HTR-8/SVneo (cell line): ENCODE measurements around the gene TOPAZ1.
A peak's percentile ranks its signal among the peaks of the same experiment; 100 is the strongest.

Experiments used
- DNase-seq: peaks from one replicate; pipeline ENCODE4 v3.0.0; 2011; ENCODE audit warnings: low spot score, mixed read lengths; ENCODE audit not compliant: insufficient read length
- FAIRE-seq: peaks from 2 replicates; lab custom pipeline; 2011; peaks lifted over from hg19 to GRCh38; lab: Jason Lieb, UNC

Gene TOPAZ1

GRCh38 chr3:44241706-44242105, at the start of gene TOPAZ1:
TSS of gene TOPAZ1 (plus strand) at chr3:44241886. CDS start at chr3:44242054, 168 bp downstream.
- DNase-seq (no peak), FAIRE-seq (no peak)

GRCh38 chr3:44198284-44199269, 43.1 kb upstream of the TOPAZ1 start:
- FAIRE-seq (no peak), DNase-seq (peak; percentile 40)

DNA sequence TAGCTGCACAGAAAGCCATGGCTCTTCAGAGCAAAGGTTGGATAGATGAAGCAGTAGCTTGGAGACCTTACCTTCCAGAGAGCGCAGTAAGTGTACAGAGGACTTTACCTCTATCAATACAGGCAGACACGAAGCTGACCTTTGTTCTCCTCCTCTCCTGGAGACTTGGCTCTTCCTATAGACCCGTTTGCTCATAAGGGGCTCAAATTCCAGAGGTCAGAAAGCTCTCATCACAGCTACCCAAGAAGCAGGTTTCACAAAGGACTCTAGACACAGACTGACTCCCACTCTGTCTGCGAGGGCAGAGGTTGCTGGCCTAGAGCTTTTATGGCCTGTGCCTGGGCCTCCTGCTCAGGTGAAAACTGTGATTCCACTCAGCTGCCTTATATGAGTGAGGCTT, 35.4 kb upstream of the TOPAZ1 start:
- DNase-seq (no peak), FAIRE-seq (no peak)

DNA sequence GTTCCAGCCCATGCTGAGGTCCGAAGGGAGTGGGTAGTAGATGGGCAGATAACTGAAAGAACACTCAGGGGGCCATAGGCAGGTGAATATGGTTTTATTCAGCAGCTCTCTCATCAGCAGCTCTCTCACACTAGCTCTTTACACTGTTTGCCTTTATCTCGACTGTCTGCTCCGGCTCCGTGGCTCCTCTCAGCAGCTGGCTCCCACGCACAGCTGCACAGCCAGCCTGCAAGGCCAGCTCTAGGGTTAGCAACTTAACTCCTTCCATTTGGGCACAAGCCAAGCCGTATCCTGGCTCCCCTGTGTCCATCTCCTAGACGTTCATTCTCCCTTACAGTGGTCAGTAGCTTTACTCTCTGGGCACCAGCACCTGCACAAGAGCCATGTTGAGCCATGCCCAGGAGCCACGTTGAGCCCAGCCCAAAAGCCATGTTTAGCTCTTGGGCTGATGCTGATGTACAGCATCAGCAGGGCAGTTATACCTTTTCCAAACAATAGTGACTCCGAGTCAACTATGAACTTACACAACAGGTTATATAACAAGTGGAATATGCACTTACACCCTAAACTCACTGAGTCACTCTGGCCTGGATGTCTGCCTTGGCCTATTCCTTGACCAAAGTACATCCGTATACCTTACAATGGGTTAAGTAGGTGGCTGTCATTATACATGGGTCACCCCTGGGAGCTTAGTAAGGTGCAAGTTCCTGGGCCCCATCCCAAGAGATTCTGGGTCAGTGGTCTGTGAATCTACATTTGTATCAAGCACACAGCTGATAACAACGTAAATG, 34.6 kb upstream of the TOPAZ1 start:
- DNase-seq (no peak), FAIRE-seq (no peak)

DNA sequence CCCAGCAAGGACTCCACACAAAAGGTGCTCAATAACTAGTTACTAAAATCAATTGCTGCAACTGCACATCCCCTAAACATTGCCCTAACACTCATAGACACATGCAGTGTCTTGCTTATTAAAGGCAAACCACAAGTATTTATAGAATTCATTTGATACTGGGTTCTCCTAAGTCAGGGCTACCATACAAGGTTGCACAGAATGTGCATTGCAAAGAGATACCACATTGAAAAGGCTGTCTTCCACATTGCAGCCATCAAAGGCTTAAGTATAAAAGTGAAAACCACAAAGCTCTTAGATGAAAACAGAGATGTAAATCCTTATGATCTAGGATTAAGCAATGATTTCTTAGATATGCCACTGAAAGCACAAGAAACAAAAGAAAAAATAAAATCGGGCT, 33.6 kb upstream of the TOPAZ1 start:
- DNase-seq (no peak), FAIRE-seq (no peak)

- no peak for DNase-seq
- FAIRE-seq, result no peak
Measured at GRCh38 chr3:44208568-44208967, 33.1 kb upstream of the TOPAZ1 start.

DNA sequence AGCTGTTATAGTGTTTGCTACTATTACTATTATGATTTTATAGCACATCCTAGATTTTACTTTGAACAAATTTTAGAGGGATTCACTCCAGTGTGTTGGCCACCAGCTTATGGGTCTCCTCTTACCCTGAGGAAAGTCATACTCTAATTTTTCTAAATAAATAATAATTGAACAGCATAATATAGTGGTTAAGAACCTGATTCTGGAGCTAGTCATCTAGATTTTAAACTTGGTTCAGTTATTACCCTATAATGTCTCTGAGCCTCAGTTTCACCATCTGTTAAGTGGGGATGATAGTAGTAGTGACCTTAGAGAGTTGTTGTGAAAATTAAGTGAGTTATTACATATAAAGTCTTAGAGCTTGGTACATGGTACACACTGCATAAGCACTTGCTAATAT, 30.7 kb upstream of the TOPAZ1 start:
- FAIRE-seq (no peak), DNase-seq (no peak)

- FAIRE-seq, result no peak
- no peak for DNase-seq
Measured at GRCh38 chr3:44222337-44222736, 19.3 kb upstream of the TOPAZ1 start.

- no peak for FAIRE-seq
- no peak for DNase-seq
Measured at GRCh38 chr3:44223299-44223698, 18.4 kb upstream of the TOPAZ1 start.

DNA sequence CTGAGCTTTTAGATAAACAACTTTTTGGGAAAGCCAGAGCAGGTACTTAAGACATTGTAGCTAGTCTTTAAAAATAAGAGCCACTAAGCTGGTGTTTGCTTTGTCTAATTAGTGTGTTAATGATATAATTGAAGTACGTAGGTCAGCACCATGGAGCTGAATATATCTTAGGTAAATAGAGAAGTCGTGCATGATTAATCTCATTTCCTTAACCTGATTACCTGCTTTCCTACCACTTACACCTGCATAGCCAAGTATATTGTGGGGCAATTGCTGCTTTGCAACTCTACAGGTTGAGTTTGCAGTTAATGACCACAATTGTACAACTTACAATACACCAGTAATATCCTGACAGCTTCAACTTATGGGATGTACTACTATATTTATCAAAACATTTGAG, 17.6 kb upstream of the TOPAZ1 start:
- FAIRE-seq (no peak), DNase-seq (no peak)

GRCh38 chr3:44226573-44226972, 15.1 kb upstream of the TOPAZ1 start:
- FAIRE-seq, result no peak
- no peak for DNase-seq

- no peak for FAIRE-seq
Measured at GRCh38 chr3:44227632-44228031, 14.1 kb upstream of the TOPAZ1 start.

GRCh38 chr3:44228900-44229299, 12.8 kb upstream of the TOPAZ1 start:
- no peak for FAIRE-seq
- no peak for DNase-seq

More at GRCh38 chr3:44227632-44228031, 14.1 kb upstream of the TOPAZ1 start:
- DNase-seq, result no peak

- no peak for DNase-seq
- FAIRE-seq, result no peak
Measured at GRCh38 chr3:44232407-44232806, 9.3 kb upstream of the TOPAZ1 start.

GRCh38 chr3:44234648-44235268, 6.9 kb upstream of the TOPAZ1 start:
- DNase-seq (no peak), FAIRE-seq (no peak)

DNA sequence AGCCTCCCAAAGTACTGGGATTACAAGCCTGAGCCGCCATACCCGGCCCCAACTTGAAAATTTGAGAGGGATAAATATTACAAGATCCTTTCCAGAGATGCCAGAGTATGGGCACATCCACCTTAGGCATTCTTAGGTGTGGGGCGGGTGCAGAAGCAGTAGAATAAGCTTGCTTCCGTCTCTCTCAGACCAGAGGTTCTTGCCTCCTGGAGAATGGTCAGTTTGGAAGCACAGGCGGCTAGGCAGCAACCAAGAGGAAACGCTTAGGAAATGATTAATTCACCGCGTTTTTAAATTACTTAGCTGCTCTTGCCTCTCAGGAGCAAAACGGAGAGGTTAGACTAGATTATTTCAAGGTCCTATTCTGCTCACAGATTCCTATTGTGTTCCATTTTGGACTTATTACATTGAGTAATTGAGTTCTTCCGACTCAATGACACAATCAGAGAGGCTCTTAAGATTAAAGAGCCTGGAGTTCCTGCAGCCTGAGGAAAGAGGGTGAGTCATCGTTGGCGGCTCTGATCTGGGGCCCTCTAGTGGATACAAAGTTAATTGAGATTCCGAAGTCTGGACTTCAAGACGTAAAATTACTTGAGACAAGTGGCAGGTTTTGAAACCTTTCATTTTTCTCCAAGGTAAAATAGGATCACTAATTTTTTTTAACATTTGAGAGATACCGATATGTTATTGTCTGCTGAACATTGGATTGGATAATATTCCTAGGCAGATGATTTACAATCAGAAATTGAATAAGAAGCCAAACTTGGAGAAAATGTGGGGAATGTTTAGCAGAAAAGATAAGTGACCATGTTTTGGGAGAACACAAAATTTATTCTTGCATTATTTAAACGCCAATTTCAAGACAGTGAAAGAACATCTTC, 5.8 kb upstream of the TOPAZ1 start:
- peak; percentile 73 for DNase-seq
- no peak for FAIRE-seq

- no peak for FAIRE-seq
- DNase-seq, result no peak
Measured at GRCh38 chr3:44236485-44236908, 5.2 kb upstream of the TOPAZ1 start.

- DNase-seq (no peak), FAIRE-seq (no peak)
Measured at GRCh38 chr3:44237161-44237560, 4.5 kb upstream of the TOPAZ1 start.

- FAIRE-seq (no peak), DNase-seq (no peak)
Measured at GRCh38 chr3:44237665-44238064, 4.0 kb upstream of the TOPAZ1 start.

DNA sequence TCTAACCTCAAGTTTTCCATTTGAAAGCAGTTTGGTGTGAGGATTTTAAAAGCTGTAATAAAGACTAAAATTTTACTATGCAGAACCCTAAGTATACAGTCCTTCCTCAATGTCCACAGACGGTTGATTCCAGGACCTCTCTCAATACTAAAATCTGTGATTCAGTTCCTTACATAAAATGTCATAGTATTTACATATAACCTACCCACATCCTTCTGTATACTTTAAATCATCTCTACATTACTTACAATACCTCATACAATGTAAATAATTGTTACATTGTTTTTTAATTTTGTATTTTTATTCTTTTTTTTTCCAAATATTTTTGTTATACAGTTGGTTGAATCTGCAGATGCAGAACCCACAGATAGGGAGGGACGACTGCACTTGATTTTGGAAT, 2.8 kb upstream of the TOPAZ1 start:
- FAIRE-seq, result no peak

More for the DNA sequence above, 2.8 kb upstream of the TOPAZ1 start:
- no peak for DNase-seq
